MCF 10A (cell line): ENCODE measurements around the gene IRGC. TPM values are rescaled to one million over a fixed set of nuclear protein-coding genes. Genes with fewer than 3 reads are reported as not detected.

Experiments used
- BruUV-seq: library from RNA; stranded (reverse); fragments of 400-500 nt; replicated peaks from 2 replicates; lab custom pipeline; 2021; lab: Mats Ljungman, UMichigan
- CTCF ChIA-PET: fragments of 300-600 bp; sonication (Branson Sonifier 250); formaldehyde crosslinking; extraction: SDS; loops from one replicate; lab custom pipeline; 2021; ENCODE audit warnings: antibody characterized with exemption, inconsistent platforms; lab: Yijun Ruan, JAX
- POLR2A ChIA-PET: fragments of 300-600, 350-650 bp; sonication (Branson Sonifier 250); formaldehyde crosslinking; extraction: SDS; loops from one replicate; lab custom pipeline; 2020; ENCODE audit warnings: antibody characterized with exemption, inconsistent platforms; lab: Yijun Ruan, JAX
- DNase-seq: peaks from one replicate; pipeline ENCODE4 v3.0.0-alpha.2; 2018; ENCODE audit not compliant: unreplicated experiment
- H3K27ac Mint-ChIP-seq: one replicate; pipeline ENCODE4 v1.8.0; 2022; ENCODE audit warnings: mild to moderate bottlenecking, low read depth, mixed read lengths; ENCODE audit not compliant: unreplicated experiment
- H3K27me3 Mint-ChIP-seq: one replicate; pipeline ENCODE4 v1.8.0; 2022; ENCODE audit warnings: mixed read lengths; ENCODE audit not compliant: insufficient read depth, unreplicated experiment
- H3K36me3 Mint-ChIP-seq: one replicate; pipeline ENCODE4 v1.8.0; 2022; ENCODE audit warnings: mild to moderate bottlenecking, moderate library complexity, mixed read lengths; ENCODE audit not compliant: insufficient read depth, unreplicated experiment
- H3K4me1 Mint-ChIP-seq: one replicate; pipeline ENCODE4 v1.8.0; 2022; ENCODE audit warnings: mixed read lengths; ENCODE audit not compliant: insufficient read depth, unreplicated experiment
- H3K4me3 Mint-ChIP-seq: one replicate; pipeline ENCODE4 v1.8.0; 2022; ENCODE audit warnings: mild to moderate bottlenecking, moderate library complexity, mixed read lengths; ENCODE audit not compliant: unreplicated experiment
- H3K9me3 Mint-ChIP-seq: one replicate; pipeline ENCODE4 v1.8.0; 2022; ENCODE audit warnings: mixed read lengths; ENCODE audit not compliant: unreplicated experiment
- intact Hi-C: fragments of 100-400 bp; cut with micrococcal nuclease; formaldehyde crosslinking; loops from 2 replicates; pipeline ENCODE4 v1.14.1; 2022
- total RNA-seq: library from RNA; stranded (reverse); gene quantifications from 2 replicates; pipeline ENCODE4 v1.2.3, GENCODE V29; 2022
- TF ChIP-seq, protein P1 (sequence below): fragments of 200-600 bp; IDR thresholded peaks from one replicate; pipeline ENCODE4 v1.8.0; 2022; ENCODE audit warnings: antibody characterized with exemption, mild to moderate bottlenecking; ENCODE audit not compliant: unreplicated experiment

Gene IRGC
- total RNA-seq, 1 experiment from 2014 or later, result not detected

DNA sequence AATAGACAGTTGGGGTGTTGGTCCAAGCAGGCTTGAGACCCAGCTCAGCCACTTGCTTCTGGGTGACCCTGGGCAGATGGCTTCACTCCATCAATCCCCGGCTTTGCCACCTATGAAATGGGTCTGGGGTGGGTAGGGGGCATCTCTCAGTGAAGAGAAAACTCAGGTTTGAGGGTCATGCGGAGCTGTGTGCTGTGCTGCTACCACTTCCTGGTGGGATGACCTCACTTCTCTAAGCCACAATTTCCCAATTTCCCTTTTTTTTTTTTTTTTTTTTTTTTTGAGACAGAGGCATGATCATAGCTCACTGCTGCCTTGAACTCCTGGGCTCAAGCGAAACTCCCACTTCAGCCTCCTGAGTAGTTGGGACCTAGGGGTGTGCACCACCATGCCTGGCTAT is 41.3 kb upstream of the IRGC start:
- intact Hi-C loops, result no loop called here
- Mint-ChIP-seq H3K4me3 (no peak overlapping the region), H3K9me3 (no peaks in the 10 kb centered on the region), H3K36me3 (no peaks in the 10 kb centered on the region), H3K27me3 (no peaks in the 10 kb centered on the region), H3K4me1 (peaks cover 25% of the 10 kb centered on the region), H3K27ac (peak overlapping the region; percentile 96)
- peak; percentile 50 for DNase-seq
- BruUV-seq, result no TSS peak
- TF ChIP-seq, protein P1, sequence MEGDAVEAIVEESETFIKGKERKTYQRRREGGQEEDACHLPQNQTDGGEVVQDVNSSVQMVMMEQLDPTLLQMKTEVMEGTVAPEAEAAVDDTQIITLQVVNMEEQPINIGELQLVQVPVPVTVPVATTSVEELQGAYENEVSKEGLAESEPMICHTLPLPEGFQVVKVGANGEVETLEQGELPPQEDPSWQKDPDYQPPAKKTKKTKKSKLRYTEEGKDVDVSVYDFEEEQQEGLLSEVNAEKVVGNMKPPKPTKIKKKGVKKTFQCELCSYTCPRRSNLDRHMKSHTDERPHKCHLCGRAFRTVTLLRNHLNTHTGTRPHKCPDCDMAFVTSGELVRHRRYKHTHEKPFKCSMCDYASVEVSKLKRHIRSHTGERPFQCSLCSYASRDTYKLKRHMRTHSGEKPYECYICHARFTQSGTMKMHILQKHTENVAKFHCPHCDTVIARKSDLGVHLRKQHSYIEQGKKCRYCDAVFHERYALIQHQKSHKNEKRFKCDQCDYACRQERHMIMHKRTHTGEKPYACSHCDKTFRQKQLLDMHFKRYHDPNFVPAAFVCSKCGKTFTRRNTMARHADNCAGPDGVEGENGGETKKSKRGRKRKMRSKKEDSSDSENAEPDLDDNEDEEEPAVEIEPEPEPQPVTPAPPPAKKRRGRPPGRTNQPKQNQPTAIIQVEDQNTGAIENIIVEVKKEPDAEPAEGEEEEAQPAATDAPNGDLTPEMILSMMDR, result no peak
- POLR2A ChIA-PET, result interaction anchor here (0.6 to 1.2 kb wide), 6 partner anchors 26 to 327 kb away, joined by 3 to 5 read pairs (median 3); partner anchors contain the start of genes IRGQ and ZNF576
- CTCF ChIA-PET, result interaction anchor here (0.6 to 1.4 kb wide), 5 partner anchors 17 to 84 kb away, joined by 3 to 5 read pairs (median 3); no protein-coding TSS in a partner anchor

DNA sequence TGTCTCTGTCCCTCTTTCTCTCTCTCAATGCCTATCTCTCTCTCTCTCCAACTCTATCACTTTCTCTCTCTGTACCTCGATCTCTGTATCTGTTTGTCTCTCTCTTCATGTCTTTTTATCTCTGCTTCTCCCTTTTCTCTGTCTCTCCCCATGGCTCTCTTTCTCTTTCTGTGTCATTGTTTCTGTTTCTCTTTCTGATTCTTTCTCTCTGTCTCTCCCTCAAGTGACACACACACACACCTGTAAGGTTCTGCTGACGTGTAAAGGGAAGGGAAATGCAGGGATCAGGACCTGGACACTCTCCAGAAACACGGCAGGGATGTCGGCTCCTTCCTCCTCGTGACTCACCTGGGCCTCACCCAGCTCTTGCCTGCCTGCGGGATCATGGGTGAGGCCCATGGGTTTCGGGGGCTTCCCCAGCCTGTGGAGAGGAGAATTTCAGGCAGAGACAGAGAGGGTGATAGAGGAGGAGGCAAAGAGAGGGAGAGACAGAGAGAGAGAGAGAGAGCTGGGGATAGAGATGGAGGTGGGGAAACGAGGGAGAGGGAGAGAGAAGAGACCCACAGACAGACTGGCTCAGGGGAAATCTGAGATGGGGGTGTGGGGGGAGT is 40.5 kb upstream of the IRGC start:
- TF ChIP-seq, protein P1, result no peak
- DNase-seq, result peak; percentile 98
- Mint-ChIP-seq H3K27me3 (no peaks in the 10 kb centered on the region), H3K27ac (peak overlapping the region; percentile 96), H3K4me1 (peaks cover 20% of the 10 kb centered on the region), H3K4me3 (peak overlapping the region; percentile 59), H3K36me3 (no peaks in the 10 kb centered on the region), H3K9me3 (no peaks in the 10 kb centered on the region)
- ChIA-PET CTCF (interaction anchor here (0.6 to 0.9 kb wide), 3 partner anchors 17 to 70 kb away, joined by 3 to 5 read pairs (median 4); no protein-coding TSS in a partner anchor), POLR2A (interaction anchor here (0.6 to 1.0 kb wide), 3 partner anchors 12 to 26 kb away, joined by 3 to 4 read pairs (median 3); no protein-coding TSS in a partner anchor)
- no TSS peak for BruUV-seq
- intact Hi-C loops, result no loop called here

DNA sequence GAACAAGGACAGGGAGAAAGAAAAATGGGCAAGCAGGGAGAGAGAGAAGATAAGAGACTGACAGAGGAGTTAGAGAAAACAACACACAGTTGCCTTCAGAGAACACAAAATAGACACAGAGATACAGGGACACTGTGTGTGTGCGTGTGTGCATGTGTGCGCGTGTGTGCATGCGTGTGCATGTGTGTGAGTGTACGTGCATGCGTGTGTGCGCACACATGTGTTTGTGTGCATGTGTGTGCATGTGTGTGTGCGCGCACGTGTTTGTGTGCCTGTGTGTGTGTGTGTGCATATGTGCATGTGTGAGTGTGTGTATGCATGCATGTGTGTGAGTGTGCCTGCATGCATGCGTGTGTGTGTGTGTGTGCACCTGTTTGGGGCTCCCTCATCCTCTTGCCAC is 40.0 kb upstream of the IRGC start:
- no TSS peak for BruUV-seq
- no peaks in the 10 kb centered on the region for H3K9me3 Mint-ChIP-seq
- DNase-seq, result no peak
- H3K4me3 Mint-ChIP-seq, result peak overlapping the region; percentile 59
- peak overlapping the region; percentile 96 for H3K27ac Mint-ChIP-seq
- CTCF ChIA-PET, result interaction anchor here (0.5 kb wide), 1 partner anchor 218 kb away, joined by 4 read pairs; no protein-coding TSS in a partner anchor
- POLR2A ChIA-PET, result interaction anchor here (0.7 to 1.0 kb wide), 2 partner anchors 11 to 25 kb away, joined by 3 to 4 read pairs; no protein-coding TSS in a partner anchor
- no peaks in the 10 kb centered on the region for H3K27me3 Mint-ChIP-seq
- H3K4me1 Mint-ChIP-seq, result peaks cover 18% of the 10 kb centered on the region
- no peaks in the 10 kb centered on the region for H3K36me3 Mint-ChIP-seq
- TF ChIP-seq, protein P1, result no peak
- intact Hi-C loops, result no loop called here

- Mint-ChIP-seq H3K4me3 (no peak overlapping the region), H3K27me3 (no peaks in the 10 kb centered on the region), H3K36me3 (no peaks in the 10 kb centered on the region), H3K4me1 (peaks cover 12% of the 10 kb centered on the region), H3K27ac (no peak overlapping the region), H3K9me3 (no peaks in the 10 kb centered on the region)
- TF ChIP-seq, protein P1, result no peak
- no peak for DNase-seq
- ChIA-PET POLR2A (interaction anchor here (1.1 to 1.6 kb wide), 2 partner anchors 10 to 23 kb away, joined by 4 to 6 read pairs; no protein-coding TSS in a partner anchor), CTCF (interaction anchor here (0.6 kb wide), 1 partner anchor 54 kb away, joined by 4 read pairs; no protein-coding TSS in a partner anchor)
- no TSS peak for BruUV-seq
- intact Hi-C loops, result no loop called here
Measured at GRCh38 chr19:43678512-43679261, 37.2 kb upstream of the IRGC start.
